ENCODE data around the gene CREB3L1. TPM values are rescaled to one million over a fixed set of nuclear protein-coding genes. Genes with fewer than 3 reads are reported as not detected.

CREB3L1 gene
- total RNA-seq, 4 donors from 2014 or later: 35.8 to 50.7 (median 41.6) TPM

DNA sequence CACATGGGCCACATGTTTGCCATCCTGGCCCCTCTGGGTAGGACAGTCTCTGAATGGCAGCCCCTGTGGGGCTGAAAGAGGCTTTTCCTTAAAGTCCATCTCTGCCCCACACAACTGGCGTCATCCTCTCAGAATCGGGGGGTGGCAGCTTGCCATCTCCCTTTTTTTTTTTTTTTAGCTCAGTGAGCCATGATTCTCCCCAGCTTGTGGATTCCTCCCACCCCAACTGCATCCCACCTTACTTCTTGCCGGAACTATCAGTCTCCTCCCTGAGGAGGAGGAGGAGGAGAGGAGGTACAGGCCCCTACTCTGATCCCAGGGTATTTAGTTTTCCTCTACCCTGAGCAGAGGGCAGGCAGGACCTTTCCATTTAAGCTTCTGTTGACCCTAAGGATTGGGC is 73.2 kb downstream of the CREB3L1 start:
- peaks cover 16 to 35% (median 26%) of the 10 kb centered on the region in 4 donors for H3K4me1 ChIP-seq

DNA sequence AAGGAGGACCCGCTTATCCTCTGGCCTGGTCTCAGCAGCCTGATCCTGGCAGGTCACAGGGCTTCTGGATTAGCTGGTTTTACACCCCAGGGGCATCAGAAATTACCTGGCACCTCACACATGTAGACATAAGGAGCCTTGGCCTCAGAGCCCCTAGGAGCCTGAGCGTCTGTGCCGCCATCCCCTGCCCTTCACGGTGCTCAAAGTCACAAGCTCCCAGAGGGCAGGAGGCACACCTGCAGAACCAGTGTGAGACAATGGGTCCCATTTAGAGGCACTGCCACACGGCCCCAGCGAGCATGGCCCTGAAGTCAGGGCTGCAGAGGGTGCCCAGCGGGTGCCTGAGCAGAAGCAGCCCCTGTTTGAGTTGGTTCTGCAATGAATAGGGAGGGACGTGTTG is 73.7 kb downstream of the CREB3L1 start:
- TF ChIP-seq, protein P1, sequence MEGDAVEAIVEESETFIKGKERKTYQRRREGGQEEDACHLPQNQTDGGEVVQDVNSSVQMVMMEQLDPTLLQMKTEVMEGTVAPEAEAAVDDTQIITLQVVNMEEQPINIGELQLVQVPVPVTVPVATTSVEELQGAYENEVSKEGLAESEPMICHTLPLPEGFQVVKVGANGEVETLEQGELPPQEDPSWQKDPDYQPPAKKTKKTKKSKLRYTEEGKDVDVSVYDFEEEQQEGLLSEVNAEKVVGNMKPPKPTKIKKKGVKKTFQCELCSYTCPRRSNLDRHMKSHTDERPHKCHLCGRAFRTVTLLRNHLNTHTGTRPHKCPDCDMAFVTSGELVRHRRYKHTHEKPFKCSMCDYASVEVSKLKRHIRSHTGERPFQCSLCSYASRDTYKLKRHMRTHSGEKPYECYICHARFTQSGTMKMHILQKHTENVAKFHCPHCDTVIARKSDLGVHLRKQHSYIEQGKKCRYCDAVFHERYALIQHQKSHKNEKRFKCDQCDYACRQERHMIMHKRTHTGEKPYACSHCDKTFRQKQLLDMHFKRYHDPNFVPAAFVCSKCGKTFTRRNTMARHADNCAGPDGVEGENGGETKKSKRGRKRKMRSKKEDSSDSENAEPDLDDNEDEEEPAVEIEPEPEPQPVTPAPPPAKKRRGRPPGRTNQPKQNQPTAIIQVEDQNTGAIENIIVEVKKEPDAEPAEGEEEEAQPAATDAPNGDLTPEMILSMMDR (IDR thresholded peaks at IDR 0.05): no peak
- TF ChIP-seq EP300 (IDR thresholded peaks at IDR 0.05; ENCODE audit: low read depth) (no peak), POLR2AphosphoS5 (IDR thresholded peaks at IDR 0.05) (no peak), POLR2A (IDR thresholded peaks at IDR 0.05) (no peak)
- Histone ChIP-seq H3K4me3 (no peak overlapping the region), H3K27ac (no peak overlapping the region), H3K36me3 (no peaks in the 10 kb centered on the region), H3K9me3 (no peaks in the 10 kb centered on the region), H3K27me3 (no peaks in the 10 kb centered on the region), H3K4me1 (peaks cover 16 to 35% (median 26%) of the 10 kb centered on the region in 4 donors)
- WGBS, 2 donors (ENCODE audit: low coverage in 1 of 2): 92% methylated on average over 8 of the region's 8 CpGs; no CpG with 5 or more reads in 1 of the 2 donors
- intact Hi-C loops (cut with DNase I; ENCODE audit: low total_unique reads): no loop called here
- in situ Hi-C loops (cut with MboI; ENCODE audit: low pct_ligation_motif_present in 1 of 4, low pct_unique_long_range_greater_than_20kb in 1 of 4, low sequenced_read_pairs in 3 of 4): no loop called here
- no peak for DNase-seq

More for the DNA sequence above, 73.2 kb downstream of the CREB3L1 start:
- no peak overlapping the region for H3K27ac ChIP-seq
- no peak for TF ChIP-seq EP300 (IDR thresholded peaks at IDR 0.05; ENCODE audit: low read depth)
- TF ChIP-seq POLR2A (IDR thresholded peaks at IDR 0.05): no peak
- TF ChIP-seq POLR2AphosphoS5 (IDR thresholded peaks at IDR 0.05): no peak
- TF ChIP-seq, protein P1 (IDR thresholded peaks at IDR 0.05): no peak
- in situ Hi-C loops (cut with MboI; ENCODE audit: low pct_ligation_motif_present in 1 of 4, low pct_unique_long_range_greater_than_20kb in 1 of 4, low sequenced_read_pairs in 3 of 4) (no loop called here), intact Hi-C loops (cut with DNase I; ENCODE audit: low total_unique reads) (no loop called here)
- no peaks in the 10 kb centered on the region for H3K9me3 ChIP-seq
- no peaks in the 10 kb centered on the region for H3K27me3 ChIP-seq
- H3K4me3 ChIP-seq: no peak overlapping the region
- WGBS, 2 donors (ENCODE audit: low coverage in 1 of 2): 75% methylated on average over 3 of the region's 3 CpGs; no CpG with 5 or more reads in 1 of the 2 donors
- no peak for DNase-seq
- H3K36me3 ChIP-seq: no peaks in the 10 kb centered on the region

DNA sequence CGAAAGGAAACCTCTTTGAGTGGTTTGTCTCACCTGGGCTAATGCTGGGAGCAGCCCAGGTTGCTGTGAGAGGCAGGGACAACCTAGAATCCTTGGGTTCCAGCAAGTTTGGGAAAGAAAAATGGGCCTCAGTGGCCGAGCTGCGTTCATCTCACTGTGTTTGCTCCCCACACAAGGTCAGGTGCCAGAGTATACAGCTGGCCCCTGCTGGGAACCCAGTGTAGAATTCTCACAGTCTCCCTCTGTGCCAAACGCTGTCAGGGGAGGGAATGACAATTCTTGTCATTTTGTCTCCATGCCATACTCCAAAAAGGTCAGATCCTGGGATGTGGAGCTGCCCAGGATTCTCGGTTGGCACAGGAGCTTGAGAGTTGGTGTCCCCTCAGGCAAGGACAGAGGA is 74.1 kb downstream of the CREB3L1 start:
- in situ Hi-C loops (cut with MboI; ENCODE audit: low pct_ligation_motif_present in 1 of 4, low pct_unique_long_range_greater_than_20kb in 1 of 4, low sequenced_read_pairs in 3 of 4) (no loop called here), intact Hi-C loops (cut with DNase I; ENCODE audit: low total_unique reads) (no loop called here)
- no peak for DNase-seq
- no peak overlapping the region for H3K4me3 ChIP-seq
- WGBS, 2 donors (ENCODE audit: low coverage in 1 of 2): 82% methylated on average over 5 of the region's 5 CpGs; no CpG with 5 or more reads in 1 of the 2 donors
- no peak for TF ChIP-seq POLR2AphosphoS5 (IDR thresholded peaks at IDR 0.05)
- no peak for TF ChIP-seq EP300 (IDR thresholded peaks at IDR 0.05; ENCODE audit: low read depth)
- no peak for TF ChIP-seq POLR2A (IDR thresholded peaks at IDR 0.05)
- TF ChIP-seq, protein P1 (IDR thresholded peaks at IDR 0.05): no peak
- no peaks in the 10 kb centered on the region for H3K27me3 ChIP-seq
- peaks cover 16 to 35% (median 26%) of the 10 kb centered on the region in 4 donors for H3K4me1 ChIP-seq
- no peak overlapping the region for H3K27ac ChIP-seq
- no peaks in the 10 kb centered on the region for H3K36me3 ChIP-seq
- H3K9me3 ChIP-seq: no peaks in the 10 kb centered on the region

DNA sequence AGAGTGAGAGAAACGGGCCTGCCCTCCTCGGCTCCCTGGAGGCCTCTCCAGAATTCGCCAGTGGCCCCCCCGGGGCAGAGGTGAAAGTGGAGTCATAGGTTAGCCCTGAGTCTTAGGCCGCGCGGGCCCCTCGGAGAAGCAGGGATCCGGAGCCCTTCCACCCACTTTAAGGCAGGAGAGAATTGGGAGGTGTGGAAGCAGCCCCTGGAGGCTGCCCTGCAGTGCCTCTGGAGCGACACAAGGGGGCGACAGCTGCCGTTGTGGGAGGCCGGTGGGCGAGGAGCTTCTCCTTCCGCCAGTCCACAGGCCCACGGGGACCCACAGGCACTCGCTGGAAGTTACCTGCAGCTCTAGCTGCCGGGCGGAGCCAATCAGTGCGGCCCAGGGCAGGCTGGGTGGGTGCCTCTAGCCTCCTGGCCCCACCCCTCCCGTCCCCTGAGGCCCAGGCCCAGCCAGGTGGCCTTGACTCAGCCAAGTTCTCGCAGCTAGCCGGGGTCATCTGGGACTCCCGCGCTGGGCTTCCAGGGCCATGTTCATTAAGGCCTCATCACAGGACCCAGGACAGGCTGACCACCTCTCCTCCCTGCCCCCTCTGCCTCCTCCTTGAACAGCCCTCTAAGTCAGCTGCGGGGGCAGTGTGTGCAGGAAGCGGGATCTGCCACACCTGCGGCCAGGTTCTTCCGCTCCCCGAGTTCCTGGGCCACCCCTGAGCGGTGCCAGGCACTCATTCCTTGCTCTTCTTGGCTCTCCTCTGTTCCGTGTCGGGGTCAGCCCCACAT is 74.8 kb downstream of the CREB3L1 start:
- intact Hi-C loops (cut with DNase I; ENCODE audit: low total_unique reads): no loop called here
- H3K4me3 ChIP-seq: no peak overlapping the region
- DNase-seq: peak; percentile 41
- no peaks in the 10 kb centered on the region for H3K27me3 ChIP-seq
- H3K9me3 ChIP-seq: no peaks in the 10 kb centered on the region
- no peaks in the 10 kb centered on the region for H3K36me3 ChIP-seq
- in situ Hi-C loops (cut with MboI; ENCODE audit: low pct_ligation_motif_present in 1 of 4, low pct_unique_long_range_greater_than_20kb in 1 of 4, low sequenced_read_pairs in 3 of 4): no loop called here
- H3K4me1 ChIP-seq: peaks cover 16 to 41% (median 24%) of the 10 kb centered on the region in 4 donors
- 70% methylated on average over 19 of the region's 33 CpGs; no CpG with 5 or more reads in 1 of the 2 donors for WGBS, 2 donors (ENCODE audit: low coverage in 1 of 2)
- no peak overlapping the region for H3K27ac ChIP-seq
- TF ChIP-seq, protein P1 (IDR thresholded peaks at IDR 0.05): peak; percentile 69 to 76 (median 71)
- TF ChIP-seq POLR2AphosphoS5 (IDR thresholded peaks at IDR 0.05): no peak

Measured in transverse colon (tissue), 4 donors.